HAP-1 (cell line): ENCODE measurements around the gene GOLGB1.

Experiments
- DNase-seq, 2 experiments: peaks; one replicate each; pipeline ENCODE4 v3.0.0-alpha.2; 2016 to 2020; ENCODE audit warnings: low spot score in 2 of 2
- H3K27me3 ChIP-seq: fragments of 250-450 bp; sonication (Bioruptor Pico); 2 replicates; pipeline ENCODE4 v1.5.1; 2020; ENCODE audit warnings: low read depth, mild to moderate bottlenecking, moderate library complexity
- H3K36me3 ChIP-seq: fragments of 250-450 bp; sonication (Bioruptor Pico); replicated peaks from 2 replicates; pipeline ENCODE4 v1.5.1; 2020; ENCODE audit warnings: mild to moderate bottlenecking
- H3K4me1 ChIP-seq: fragments of 250-450 bp; sonication (Bioruptor Pico); 2 replicates; pipeline ENCODE4 v1.5.1; 2020; ENCODE audit warnings: mild to moderate bottlenecking
- H3K4me3 ChIP-seq: fragments of 250-450 bp; sonication (Bioruptor Pico); 2 replicates; pipeline ENCODE4 v1.5.1; 2020; ENCODE audit warnings: mild to moderate bottlenecking, moderate library complexity
- H3K9me3 ChIP-seq: fragments of 250-450 bp; sonication (Bioruptor Pico); 2 replicates; pipeline ENCODE4 v1.5.1; 2020; ENCODE audit warnings: mild to moderate bottlenecking, moderate library complexity
- in situ Hi-C: fragments of 300-500 bp; cut with MboI; formaldehyde crosslinking; loops from 3 replicates; pipeline ENCODE4 v1.14.3; 2020; ENCODE audit warnings: low sequenced_read_pairs, inconsistent platforms, mixed read lengths

The GOLGB1 gene

DNA sequence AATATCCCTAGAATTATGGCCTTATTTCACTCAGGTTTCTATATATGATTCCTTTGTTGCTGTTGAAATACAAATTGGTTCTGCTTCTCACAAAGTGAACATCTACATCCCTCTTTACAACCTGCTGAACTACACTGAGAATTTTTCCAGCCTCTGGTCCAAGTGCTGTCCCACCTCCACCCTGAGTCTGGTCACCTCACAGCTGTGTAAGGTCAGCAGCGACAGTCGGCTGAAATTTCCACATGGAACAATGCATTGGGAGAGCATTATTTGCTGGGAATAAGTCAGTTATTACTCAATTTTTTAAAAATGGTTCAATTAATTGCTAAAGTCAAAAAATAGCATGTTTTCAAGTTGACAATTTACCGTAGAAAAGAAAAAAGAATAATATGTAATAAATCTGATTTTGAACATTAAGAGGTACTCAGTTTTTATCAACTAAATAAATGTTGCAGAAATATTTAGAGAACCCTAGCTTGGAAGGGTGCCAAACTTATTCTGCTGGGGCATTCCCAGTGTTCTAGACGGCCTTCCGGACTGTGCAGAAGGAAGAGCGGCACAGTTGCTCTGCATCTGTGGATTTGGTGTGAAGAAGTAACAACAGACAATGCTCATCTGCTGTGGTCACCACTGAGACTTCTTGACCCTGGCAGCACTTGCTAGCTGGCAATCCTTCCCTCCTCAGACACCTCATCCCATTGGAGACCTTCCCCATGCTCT is 90.7 kb downstream of the GOLGB1 start:
- in situ Hi-C loops, result no loop called here
- H3K4me3 ChIP-seq, result no peak overlapping the region
- H3K27me3 ChIP-seq, result no peaks in the 10 kb centered on the region
- H3K4me1 ChIP-seq, result peaks cover 3% of the 10 kb centered on the region; the same call in 1 of the 2 replicates
- no peak for DNase-seq
- no peaks in the 10 kb centered on the region for H3K9me3 ChIP-seq
- peaks cover 9% of the 10 kb centered on the region for H3K36me3 ChIP-seq

DNA sequence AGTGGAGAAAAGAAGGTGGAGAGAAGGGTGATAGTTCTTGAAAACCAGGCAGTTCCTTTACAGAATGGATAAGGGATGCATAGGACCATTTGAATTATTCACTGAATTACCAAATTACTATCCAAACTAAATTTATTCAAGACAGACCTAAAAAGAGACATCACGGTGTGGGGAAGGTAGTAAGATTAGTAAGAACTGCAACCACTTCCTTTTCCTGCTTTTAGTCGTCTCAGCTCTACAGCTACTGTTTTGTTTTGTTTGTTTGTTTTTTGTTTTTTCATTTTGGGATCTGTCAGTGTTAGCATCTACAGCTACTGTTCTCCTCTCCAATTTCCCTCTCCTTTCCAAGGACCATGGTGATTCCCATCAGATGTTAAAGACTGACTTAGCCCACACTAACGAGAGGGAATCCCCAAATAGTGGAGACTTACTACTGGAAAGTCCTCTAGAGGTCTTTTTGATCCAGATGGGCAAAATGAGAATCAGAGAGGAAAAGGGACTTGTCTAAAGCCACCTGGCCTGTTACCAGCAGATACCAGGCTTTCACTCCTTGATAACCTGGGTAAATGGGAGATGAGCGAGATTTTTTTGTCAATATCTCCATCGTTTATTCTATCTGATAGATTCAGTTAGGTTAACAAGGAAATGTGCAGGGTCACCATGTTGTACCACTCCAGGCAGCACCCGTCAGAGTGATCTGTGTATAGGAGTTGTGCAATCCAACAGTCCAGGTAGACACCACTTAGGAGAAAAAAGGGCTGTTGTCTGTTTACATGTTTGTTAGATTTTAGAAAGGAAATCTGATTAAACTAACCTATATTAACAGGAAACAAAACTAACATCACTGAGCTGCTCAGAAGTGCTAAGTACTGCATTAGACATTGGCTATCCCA is 94.8 kb downstream of the GOLGB1 start:
- Histone ChIP-seq H3K36me3 (no peaks in the 10 kb centered on the region), H3K27me3 (no peaks in the 10 kb centered on the region), H3K4me1 (no peaks in the 10 kb centered on the region), H3K4me3 (no peak overlapping the region), H3K9me3 (no peaks in the 10 kb centered on the region)
- no peak for DNase-seq
- in situ Hi-C loops, result no loop called here

DNA sequence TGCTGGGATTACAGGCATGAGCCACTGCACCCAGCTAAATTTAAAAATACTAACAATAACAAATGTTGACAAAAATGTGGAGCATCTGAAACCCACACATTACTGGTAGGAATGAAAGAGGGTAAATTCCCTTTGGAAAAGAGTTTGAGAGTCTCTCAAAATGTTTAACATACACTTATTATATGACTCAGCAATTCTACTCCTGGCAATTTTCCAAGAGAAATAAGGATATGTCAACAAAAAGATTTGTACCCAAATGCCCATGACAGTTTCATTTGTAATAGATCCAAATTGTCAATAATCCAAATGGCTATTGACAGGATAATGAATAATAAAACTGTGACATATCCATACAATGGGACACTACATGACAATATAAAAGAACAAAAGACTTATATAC is 97.9 kb downstream of the GOLGB1 start:
- no peaks in the 10 kb centered on the region for H3K4me1 ChIP-seq
- H3K4me3 ChIP-seq, result no peak overlapping the region
- H3K36me3 ChIP-seq, result no peaks in the 10 kb centered on the region
- DNase-seq, result no peak
- H3K9me3 ChIP-seq, result no peaks in the 10 kb centered on the region
- in situ Hi-C loops, result no loop called here
- H3K27me3 ChIP-seq, result no peaks in the 10 kb centered on the region

DNA sequence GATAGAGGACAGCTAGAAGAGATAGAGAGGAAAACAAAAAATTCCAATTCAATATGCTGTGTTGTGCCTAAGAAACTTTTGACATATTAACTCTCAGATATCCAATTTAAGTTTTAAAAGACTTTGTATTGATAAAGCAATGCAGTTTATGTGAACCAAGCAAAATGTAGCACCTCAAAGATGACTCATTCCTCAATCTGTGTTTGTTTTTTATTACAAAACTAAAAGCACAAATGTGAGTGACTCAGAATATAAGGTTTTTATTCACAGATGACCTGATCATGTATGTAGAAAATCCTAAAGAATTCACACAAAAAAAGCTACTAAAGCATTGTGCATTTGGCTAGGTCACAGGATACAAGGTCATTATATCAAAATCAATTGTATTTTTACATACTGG is 99.9 kb downstream of the GOLGB1 start:
- Histone ChIP-seq H3K36me3 (no peaks in the 10 kb centered on the region), H3K4me1 (no peaks in the 10 kb centered on the region), H3K27me3 (no peaks in the 10 kb centered on the region), H3K4me3 (no peak overlapping the region), H3K9me3 (no peaks in the 10 kb centered on the region)
- in situ Hi-C loops, result no loop called here
- DNase-seq, result no peak

DNA sequence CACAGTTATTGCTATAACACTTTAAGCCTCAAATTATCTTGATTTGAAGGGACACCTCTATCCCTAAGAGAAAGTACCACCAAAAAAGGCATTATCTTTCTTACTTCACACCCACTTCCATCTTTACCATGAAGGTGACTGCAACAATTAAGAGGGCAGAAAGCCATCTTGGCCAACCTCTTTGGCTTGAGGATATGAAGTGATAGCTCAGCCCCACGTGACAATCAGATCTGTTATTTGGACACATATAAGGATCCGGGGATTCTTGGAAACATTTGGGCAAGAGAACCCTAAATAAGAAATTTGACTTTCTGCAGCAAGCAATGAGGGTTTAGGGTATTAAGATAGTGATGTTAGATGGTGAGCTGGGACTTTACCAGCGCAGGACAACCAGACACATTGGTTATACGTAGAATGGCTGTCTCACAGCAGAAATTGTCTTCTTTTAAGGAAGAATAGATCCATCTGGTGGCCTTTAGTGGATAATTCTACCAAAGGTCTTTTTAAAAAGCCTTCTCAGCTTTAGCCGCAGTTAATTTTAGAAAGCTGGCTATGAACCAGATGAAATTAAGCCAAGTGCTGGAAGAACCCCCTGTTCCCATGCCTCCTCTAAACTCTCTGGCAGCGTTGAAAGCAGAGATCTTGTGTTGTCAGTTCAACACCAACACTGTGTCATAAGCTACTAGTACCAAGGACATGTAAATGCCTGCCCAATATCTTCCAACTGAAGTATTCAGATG is 101.2 kb downstream of the GOLGB1 start:
- no peaks in the 10 kb centered on the region for H3K27me3 ChIP-seq
- in situ Hi-C loops, result no loop called here
- no peak overlapping the region for H3K4me3 ChIP-seq
- no peaks in the 10 kb centered on the region for H3K4me1 ChIP-seq
- no peak for DNase-seq
- no peaks in the 10 kb centered on the region for H3K36me3 ChIP-seq
- H3K9me3 ChIP-seq, result no peaks in the 10 kb centered on the region

DNA sequence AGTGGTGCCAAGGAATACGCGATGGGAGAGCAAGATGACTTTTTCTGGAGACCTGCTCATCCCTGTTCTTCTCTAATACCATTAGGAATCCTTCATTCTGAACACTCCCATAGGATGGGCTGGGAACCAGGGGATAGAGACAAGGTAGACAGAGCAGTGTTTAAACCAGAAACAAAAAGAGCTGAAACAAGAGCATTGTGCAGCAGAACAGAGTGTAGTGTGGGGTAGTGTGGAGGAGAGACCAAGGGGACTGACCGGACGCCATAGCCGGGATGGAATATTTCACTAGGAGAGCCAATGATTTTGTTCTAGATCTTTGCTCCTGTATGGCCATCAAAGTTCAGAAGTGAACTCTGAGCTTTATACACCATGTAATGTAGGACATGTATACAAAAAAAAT is 104.5 kb downstream of the GOLGB1 start:
- Histone ChIP-seq H3K4me3 (no peak overlapping the region), H3K9me3 (no peaks in the 10 kb centered on the region), H3K36me3 (no peaks in the 10 kb centered on the region), H3K27me3 (no peaks in the 10 kb centered on the region), H3K4me1 (no peaks in the 10 kb centered on the region)
- no peak for DNase-seq
- in situ Hi-C loops, result no loop called here

DNA sequence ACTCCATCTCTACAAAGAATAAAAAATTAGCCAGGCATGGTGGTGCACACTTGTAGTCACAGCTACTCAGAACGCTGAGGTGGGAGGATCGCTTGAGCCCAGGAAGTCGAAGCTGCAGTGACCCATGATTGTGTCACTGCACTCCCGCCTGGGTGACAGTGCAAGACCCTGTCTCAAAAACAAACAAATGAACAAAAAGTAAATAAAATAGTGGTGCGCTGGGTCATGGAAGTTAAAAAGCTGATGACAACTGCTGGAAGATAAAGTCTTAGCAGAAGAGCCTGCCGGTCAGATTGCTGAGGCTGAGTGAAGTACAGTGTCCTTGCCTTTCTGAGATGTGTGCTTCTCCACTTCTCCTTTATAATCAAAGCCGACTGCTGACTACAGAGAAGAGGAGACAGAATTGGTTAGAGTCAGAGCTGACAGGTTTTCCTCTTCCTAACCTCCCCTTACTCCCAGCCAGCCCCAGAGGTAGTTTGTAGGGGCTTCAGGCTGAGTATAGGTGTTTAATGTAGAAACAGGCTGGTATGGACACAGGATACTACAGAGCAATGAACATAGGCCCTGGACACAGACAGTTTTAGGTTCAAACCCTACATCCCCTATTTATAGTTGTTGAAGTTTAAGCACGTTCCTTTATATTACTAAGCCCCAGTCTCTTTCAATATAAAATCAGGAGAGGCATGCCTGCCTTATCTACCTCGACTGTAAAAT is 106.8 kb downstream of the GOLGB1 start:
- DNase-seq, result no peak
- Histone ChIP-seq H3K36me3 (no peaks in the 10 kb centered on the region), H3K9me3 (no peaks in the 10 kb centered on the region), H3K27me3 (no peaks in the 10 kb centered on the region), H3K4me3 (no peak overlapping the region), H3K4me1 (no peaks in the 10 kb centered on the region)
- in situ Hi-C loops, result no loop called here

DNA sequence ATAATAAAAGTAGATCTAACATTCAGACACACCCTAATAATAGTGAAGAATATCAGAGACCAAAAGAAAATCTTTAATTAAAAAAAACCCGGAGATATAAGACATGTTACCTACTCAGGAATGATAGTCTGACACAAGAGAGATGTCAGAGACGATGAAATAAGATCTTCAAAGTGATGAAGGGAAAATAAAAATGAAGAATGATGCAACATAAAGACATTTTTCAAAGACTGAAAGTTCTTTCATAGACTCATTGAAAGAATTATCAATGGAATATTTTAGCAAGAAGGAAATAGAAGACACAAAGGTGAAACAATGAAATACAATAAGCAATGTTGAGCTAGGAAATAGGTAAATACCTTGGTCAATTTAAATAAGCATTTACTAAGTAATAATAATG is 108.4 kb downstream of the GOLGB1 start:
- Histone ChIP-seq H3K4me3 (no peak overlapping the region), H3K9me3 (no peaks in the 10 kb centered on the region), H3K36me3 (no peaks in the 10 kb centered on the region), H3K4me1 (no peaks in the 10 kb centered on the region), H3K27me3 (no peaks in the 10 kb centered on the region)
- in situ Hi-C loops, result no loop called here
- no peak for DNase-seq

DNA sequence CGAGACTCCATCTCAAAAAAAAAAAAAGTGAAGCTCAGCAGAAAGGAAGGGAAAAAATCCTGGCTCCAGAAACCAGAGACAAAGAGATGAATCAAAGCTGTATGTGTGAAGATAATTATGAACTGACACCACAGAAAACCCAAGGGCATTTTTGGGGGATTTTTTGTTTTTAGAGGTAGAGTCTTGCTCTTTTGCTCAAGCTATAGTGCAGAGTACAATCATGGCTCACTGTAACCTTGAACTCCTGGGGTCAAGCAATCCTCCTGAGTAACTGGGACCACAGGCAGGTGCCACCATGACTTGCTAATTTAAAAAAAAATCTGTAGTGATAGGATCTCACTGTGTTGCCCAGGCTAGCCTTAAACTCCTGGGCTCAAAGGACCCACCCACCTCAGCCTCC is 111.6 kb downstream of the GOLGB1 start:
- in situ Hi-C loops, result no loop called here
- DNase-seq, result no peak

DNA sequence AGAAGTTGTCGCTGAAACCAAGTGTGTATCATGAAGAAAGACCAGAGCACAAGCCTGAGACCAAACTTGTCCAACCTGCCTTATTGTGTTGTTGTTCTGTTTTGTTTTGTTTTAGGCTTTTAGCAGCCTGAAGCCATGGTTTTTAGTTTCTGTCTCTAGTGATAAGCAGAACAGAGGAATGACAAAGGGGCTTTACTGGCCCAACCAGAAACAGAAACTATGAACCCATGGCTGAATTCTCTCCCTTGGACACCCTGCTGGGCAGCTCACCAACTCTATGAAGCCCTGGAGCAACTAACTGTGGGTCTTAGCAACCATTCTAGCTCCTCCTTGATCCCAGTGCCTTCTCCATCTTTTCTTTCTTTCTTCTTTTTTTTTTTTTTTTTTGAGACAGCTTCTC is 119.2 kb downstream of the GOLGB1 start:
- in situ Hi-C loops, result no loop called here
- Histone ChIP-seq H3K27me3 (no peaks in the 10 kb centered on the region), H3K4me3 (no peak overlapping the region), H3K4me1 (no peaks in the 10 kb centered on the region), H3K9me3 (no peaks in the 10 kb centered on the region), H3K36me3 (no peaks in the 10 kb centered on the region)
- DNase-seq, result no peak

More for the DNA sequence above, 111.6 kb downstream of the GOLGB1 start:
- Histone ChIP-seq H3K4me1 (no peaks in the 10 kb centered on the region), H3K9me3 (no peaks in the 10 kb centered on the region), H3K27me3 (no peaks in the 10 kb centered on the region), H3K36me3 (no peaks in the 10 kb centered on the region), H3K4me3 (no peak overlapping the region)

DNA sequence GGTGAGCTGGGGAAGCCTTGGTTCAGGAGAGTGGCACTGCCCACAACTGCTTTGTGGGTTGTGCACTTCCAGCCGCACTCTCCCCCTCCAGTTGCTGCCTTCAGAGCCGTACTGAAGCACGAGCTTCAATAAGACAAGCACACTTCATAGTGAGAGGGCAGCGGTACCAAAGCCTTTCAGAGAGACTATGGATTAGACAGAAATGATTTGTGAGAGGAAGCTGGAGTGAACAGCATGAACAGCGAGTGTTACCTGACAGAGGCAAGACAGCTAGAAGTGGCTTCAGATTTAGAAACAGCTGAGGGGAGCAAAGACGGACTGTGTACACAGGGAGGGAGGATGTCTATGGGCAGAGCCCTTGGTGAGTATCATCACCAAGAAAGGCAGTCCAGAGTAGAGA is 119.9 kb downstream of the GOLGB1 start:
- Histone ChIP-seq H3K27me3 (no peaks in the 10 kb centered on the region), H3K4me3 (no peak overlapping the region), H3K4me1 (no peaks in the 10 kb centered on the region), H3K9me3 (no peaks in the 10 kb centered on the region), H3K36me3 (no peaks in the 10 kb centered on the region)
- no peak for DNase-seq
- in situ Hi-C loops, result no loop called here

DNA sequence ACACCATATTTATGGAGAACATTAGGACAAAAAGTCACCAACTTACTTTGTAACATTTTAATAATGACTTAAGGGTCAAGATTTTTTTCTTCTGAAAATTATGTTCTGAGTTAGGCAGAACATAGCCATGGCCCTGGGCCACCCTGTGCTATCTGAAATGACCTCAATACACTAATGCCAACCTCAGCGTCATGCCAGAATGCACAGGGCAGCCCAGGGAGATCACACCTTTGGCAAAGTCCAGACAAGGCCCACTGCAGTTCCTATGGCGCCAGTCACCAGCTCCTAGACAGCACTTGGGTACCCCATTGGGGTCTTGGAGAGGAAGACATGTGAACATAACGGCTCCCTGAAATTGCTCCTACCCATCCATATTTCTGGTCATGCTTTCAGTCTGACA is 121.9 kb downstream of the GOLGB1 start:
- in situ Hi-C loops, result no loop called here
- Histone ChIP-seq H3K4me3 (no peak overlapping the region), H3K4me1 (no peaks in the 10 kb centered on the region)

DNA sequence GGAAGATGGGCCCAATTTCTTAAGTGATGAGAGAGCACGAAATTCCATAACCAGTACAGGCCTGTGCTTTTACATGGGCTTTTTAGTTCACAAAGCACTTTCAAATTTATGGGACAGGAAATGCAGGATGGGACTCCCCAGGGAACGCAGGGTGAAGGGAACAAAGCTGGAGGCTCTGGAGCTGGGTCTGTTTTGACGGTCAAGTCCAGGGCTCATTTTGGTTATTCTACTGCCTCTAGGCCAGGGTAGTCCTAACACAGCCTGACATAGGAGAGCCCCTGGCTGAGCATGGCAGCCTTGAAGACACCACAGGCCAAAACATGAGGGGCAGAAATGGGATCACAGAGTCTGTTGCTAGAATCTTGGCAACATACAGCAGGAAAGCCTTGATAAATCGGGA is 122.3 kb downstream of the GOLGB1 start:
- DNase-seq, result no peak
- H3K4me3 ChIP-seq, result no peak overlapping the region
- H3K4me1 ChIP-seq, result no peaks in the 10 kb centered on the region
- in situ Hi-C loops, result no loop called here
- no peaks in the 10 kb centered on the region for H3K27me3 ChIP-seq
- H3K9me3 ChIP-seq, result no peaks in the 10 kb centered on the region
- no peaks in the 10 kb centered on the region for H3K36me3 ChIP-seq

More for the DNA sequence above, 121.9 kb downstream of the GOLGB1 start:
- Histone ChIP-seq H3K36me3 (no peaks in the 10 kb centered on the region), H3K9me3 (no peaks in the 10 kb centered on the region), H3K27me3 (no peaks in the 10 kb centered on the region)
- DNase-seq, result no peak
